Measurements from ENCODE around the gene KSR1. TPM values are rescaled to one million over a fixed set of nuclear protein-coding genes. Genes with fewer than 3 reads are reported as not detected.

KSR1 gene
- total RNA-seq, 1 donor from 2014 or later: 114 TPM

DNA sequence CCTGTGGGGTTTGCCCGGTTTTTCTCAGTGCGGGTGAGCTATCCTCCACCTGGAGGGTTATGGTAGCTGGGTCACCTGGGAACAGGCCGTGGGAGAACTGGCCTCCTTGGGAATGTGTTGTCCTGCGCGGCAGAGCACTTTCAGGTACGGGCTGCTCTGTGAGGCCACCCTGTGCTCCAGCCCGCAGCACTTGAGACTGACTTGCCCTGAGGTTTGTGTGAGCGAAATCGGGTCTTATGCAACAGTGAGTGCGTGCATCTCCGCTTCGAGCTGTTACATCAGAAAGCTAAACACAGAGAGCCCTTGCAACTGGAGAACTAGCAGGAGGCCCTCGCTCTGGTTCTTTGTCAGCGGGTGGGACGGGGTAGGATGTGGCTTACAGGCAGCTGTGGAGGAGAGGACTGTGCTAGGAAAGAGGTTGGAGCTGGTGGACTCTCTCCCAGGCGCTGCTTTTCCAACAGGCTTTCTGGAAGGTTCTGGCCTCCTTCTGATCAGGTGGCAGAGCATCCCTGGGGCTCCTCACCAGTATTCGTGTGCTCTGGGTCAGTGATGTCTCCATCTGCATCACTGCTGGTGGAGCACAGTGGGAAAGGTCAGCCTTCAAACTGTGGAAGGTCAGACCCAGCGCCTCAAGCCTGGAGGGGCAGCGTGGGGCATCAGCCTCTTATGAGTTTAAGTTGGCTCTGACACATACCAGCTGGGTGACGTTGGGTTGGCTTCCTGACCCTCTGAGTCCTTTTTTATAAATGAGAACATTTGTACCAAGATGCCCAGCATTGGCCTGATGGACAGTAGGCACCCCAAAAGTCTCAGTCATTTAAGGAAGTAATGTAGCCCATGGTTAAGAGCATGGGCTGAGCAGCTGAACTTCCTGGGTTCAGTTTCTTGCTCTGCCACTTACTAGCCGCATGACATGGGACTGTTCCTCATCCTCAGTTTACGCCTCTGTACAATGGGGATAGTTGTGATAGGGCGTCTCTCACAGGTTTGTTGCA, 76.3 kb downstream of the KSR1 start:
- DNase-seq (no peak), ATAC-seq (ENCODE audit: low read depth) (no peak)

DNA sequence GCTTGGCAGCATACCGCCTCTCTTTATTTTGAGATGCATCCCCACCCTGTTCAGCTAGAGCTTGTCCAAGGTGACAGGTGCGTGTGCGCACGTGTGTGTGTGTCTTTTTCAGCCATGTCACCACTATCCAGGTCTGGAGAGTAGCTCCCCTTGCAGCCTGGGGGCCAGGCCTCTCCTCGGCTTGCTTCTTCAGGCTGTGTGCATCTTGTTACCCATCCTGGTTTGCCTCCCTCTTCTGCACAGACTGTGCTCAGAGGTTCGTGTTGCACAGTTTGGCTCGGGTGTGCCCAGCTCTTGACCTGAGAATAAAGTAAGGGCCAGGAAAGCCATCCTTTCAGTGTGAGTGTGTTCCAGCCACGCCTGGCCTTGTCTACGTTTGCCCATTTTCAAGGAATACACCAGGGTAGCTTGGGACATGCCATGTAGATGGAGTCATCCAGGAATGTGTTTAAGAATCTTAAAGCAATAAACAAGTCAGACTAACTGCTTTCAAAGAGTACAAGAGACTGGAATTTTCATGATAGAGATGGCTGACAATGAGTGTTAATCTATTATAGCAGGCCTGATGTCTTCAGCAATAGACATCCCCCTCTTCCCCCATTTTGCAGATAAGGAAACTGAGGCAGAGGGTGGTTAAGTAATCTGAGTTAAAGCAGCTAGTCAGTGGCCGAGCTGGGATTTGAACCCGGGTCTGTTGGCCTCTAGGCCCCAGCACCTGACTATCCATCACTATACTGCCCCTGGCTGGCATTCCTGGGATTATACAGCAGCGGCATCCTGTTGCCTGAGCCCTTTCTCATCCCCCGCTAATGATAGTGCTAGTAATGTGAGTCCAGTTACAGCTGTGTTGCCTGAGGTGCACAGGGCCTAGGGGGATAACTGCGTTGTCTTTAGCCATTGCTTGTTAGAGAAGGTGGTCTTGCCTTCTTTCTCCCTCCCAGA, 77.9 kb downstream of the KSR1 start:
- Mint-ChIP-seq H3K27ac (no peak overlapping the region), H3K9me3 (no peaks in the 10 kb centered on the region), H3K27me3 (no peaks in the 10 kb centered on the region), H3K4me3 (no peak overlapping the region), H3K4me1 (peaks cover 34% of the 10 kb centered on the region), H3K36me3 (ENCODE audit: low read depth) (no peaks in the 10 kb centered on the region)
- ChIA-PET POLR2A (no interaction called here), CTCF (interaction anchor here (2.4 kb wide), 1 partner anchor 66 kb away, joined by 6 read pairs; no protein-coding TSS in a partner anchor)
- intact Hi-C loops (cut with micrococcal nuclease): no loop called here
- no peak for ATAC-seq (ENCODE audit: low read depth)
- no peak for DNase-seq
- TF ChIP-seq, protein P1, sequence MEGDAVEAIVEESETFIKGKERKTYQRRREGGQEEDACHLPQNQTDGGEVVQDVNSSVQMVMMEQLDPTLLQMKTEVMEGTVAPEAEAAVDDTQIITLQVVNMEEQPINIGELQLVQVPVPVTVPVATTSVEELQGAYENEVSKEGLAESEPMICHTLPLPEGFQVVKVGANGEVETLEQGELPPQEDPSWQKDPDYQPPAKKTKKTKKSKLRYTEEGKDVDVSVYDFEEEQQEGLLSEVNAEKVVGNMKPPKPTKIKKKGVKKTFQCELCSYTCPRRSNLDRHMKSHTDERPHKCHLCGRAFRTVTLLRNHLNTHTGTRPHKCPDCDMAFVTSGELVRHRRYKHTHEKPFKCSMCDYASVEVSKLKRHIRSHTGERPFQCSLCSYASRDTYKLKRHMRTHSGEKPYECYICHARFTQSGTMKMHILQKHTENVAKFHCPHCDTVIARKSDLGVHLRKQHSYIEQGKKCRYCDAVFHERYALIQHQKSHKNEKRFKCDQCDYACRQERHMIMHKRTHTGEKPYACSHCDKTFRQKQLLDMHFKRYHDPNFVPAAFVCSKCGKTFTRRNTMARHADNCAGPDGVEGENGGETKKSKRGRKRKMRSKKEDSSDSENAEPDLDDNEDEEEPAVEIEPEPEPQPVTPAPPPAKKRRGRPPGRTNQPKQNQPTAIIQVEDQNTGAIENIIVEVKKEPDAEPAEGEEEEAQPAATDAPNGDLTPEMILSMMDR (IDR thresholded peaks at IDR 0.05): no peak

More for the DNA sequence above, 76.3 kb downstream of the KSR1 start:
- no peaks in the 10 kb centered on the region for H3K9me3 Mint-ChIP-seq
- no peaks in the 10 kb centered on the region for H3K36me3 Mint-ChIP-seq (ENCODE audit: low read depth)
- POLR2A ChIA-PET: interaction anchor here (0.8 to 1.5 kb wide), 4 partner anchors 9 to 59 kb away, joined by 3 to 6 read pairs (median 3); no protein-coding TSS in a partner anchor
- H3K4me1 Mint-ChIP-seq: peaks cover 41% of the 10 kb centered on the region
- H3K27me3 Mint-ChIP-seq: no peaks in the 10 kb centered on the region
- TF ChIP-seq, protein P1 (IDR thresholded peaks at IDR 0.05): no peak
- intact Hi-C loops (cut with micrococcal nuclease): no loop called here
- CTCF ChIA-PET: no interaction called here
- no peak overlapping the region for H3K27ac Mint-ChIP-seq
- H3K4me3 Mint-ChIP-seq: no peak overlapping the region

DNA sequence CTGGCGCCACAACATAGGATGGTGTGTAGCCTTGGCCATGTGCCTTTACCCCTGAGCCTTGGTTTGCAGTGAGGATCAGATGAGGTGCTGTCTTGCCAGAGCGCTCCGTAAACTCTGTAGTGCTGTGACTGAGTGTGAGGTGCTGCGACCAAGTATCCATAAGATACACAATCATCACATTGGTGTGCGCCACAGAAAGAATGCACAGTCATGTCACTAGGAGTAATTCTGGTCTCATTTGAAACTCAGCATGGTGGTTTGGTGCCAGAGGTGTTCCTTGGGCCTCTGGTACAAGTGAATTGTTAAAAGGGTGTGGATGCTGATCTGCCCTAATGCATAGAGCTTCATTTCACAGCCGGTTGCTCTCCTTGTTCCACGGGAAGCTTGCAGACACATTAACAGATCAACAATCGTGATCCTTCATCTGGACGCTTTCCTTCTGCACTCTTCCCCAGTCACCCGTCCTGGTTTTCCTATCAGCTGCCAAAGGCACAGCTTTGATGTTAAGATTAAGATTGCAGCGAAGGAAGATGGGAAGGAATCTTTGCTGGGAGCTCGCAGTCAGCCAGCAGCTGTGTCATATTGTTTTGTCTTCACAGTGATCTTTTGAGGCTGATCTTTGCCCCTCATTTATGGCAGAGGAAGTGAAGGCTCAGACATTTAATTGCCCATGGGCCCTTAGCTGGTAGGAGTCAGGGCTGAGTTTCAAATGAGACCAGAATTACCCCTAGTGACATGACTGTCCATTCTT, 79.1 kb downstream of the KSR1 start:
- ATAC-seq (ENCODE audit: low read depth) (no peak), DNase-seq (no peak)
- H3K36me3 Mint-ChIP-seq (ENCODE audit: low read depth): no peaks in the 10 kb centered on the region
- H3K9me3 Mint-ChIP-seq: no peaks in the 10 kb centered on the region
- POLR2A ChIA-PET: no interaction called here
- TF ChIP-seq, protein P1 (IDR thresholded peaks at IDR 0.05): no peak
- no peaks in the 10 kb centered on the region for H3K27me3 Mint-ChIP-seq
- no peak overlapping the region for H3K4me3 Mint-ChIP-seq
- peaks cover 26% of the 10 kb centered on the region for H3K4me1 Mint-ChIP-seq
- no peak overlapping the region for H3K27ac Mint-ChIP-seq
- intact Hi-C loops (cut with micrococcal nuclease): no loop called here
- CTCF ChIA-PET: interaction anchor here (2.4 kb wide), 1 partner anchor 65 kb away, joined by 6 read pairs; no protein-coding TSS in a partner anchor

DNA sequence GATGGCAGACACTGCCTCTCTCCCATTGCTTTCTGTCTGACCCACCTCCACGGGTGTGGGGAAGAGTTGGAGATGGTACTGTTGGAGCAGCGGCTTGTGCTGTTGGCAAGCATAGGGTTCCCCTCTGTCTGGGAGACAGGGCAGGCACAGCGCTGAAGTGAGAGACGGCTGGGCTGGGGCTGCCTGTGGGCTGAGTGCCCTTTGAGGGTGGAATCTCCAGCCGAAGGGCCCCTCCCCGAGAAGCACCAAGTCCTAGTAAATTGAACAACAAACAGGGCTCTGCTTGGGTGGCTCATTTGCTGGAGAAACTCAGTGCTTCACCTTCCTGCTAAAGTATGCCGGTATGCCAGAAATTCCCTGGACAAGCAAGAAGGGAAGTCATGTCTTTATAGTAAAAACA, 79.7 kb downstream of the KSR1 start:
- ChIA-PET POLR2A (no interaction called here), CTCF (interaction anchor here (2.4 kb wide), 1 partner anchor 64 kb away, joined by 6 read pairs; no protein-coding TSS in a partner anchor)
- H3K4me1 Mint-ChIP-seq: peaks cover 26% of the 10 kb centered on the region
- no peak overlapping the region for H3K4me3 Mint-ChIP-seq
- no peaks in the 10 kb centered on the region for H3K36me3 Mint-ChIP-seq (ENCODE audit: low read depth)
- intact Hi-C loops (cut with micrococcal nuclease): no loop called here
- no peaks in the 10 kb centered on the region for H3K9me3 Mint-ChIP-seq
- ATAC-seq (ENCODE audit: low read depth): no peak
- no peak for DNase-seq
- H3K27ac Mint-ChIP-seq: no peak overlapping the region
- H3K27me3 Mint-ChIP-seq: no peaks in the 10 kb centered on the region
- TF ChIP-seq, protein P1 (IDR thresholded peaks at IDR 0.05): no peak
